Activated CD4-positive, alpha-beta T cell treated with anti-CD3 and anti-CD28 coated beads, Interleukin-2, amount 50 U/mL, for 48 hours (primary cell): ENCODE results near the gene TAGLN2.

Experiments used
- DNase-seq, 2 experiments: peaks; one replicate each; pipeline ENCODE4 v3.0.0-alpha.2; 2020

The TAGLN2 gene

GRCh38 chr1:159947942-159948341 lies 22.6 kb upstream of the TAGLN2 start:
- DNase-seq: no peak

DNA sequence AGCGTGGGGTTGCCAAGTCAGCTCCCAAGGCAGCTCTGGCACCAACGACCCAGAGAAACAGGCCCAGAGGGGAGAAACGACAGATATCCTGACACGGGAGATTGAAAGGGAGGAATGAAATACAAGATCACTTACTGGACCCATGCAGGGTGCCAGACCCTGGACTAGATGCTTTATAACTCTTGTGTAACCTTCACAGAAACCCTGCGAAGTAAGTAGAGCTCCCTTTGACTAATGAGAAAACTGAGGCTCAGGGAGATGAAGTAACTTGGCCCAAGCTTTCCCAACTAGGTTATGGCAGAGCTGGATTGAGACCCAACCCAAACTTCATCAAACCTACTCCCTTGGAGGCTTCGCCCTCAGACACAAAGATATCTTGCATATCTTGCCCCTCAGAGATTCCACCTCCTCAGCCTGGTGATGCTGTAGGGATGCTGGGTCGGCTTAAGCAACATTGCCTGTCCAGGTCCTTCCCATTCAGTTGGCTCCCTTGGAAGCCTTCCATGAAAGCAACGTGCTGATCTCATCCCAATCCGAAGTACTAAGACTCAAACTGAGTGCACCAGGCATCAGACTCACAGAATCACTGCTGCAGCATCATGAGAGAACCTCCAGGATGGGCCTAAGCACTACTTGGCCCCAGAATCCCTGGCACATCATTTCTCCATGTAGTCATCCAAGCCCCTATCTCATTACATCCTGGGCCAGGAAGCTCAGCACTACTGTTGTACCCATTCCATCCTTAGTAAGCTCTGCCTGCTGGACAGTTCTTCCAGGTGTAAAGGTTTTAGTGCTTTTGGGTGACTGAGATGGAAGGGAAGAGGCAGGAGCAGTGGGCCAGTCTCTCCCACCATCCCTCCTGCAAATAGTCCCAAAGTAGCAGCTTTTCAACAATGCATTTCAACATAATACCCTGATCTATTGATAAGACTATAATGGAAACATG lies 21.2 kb upstream of the TAGLN2 start:
- no peak for DNase-seq

- peak; percentile 59 to 66 for DNase-seq
These were observed 20.4 kb upstream of the TAGLN2 start, which contains the start of gene IGSF9 for GRCh38 chr1:159945483-159946241. TSS of gene IGSF9 (minus strand) at chr1:159945613. CDS start at chr1:159943454, 2,159 bp downstream.

GRCh38 chr1:159944623-159945455 lies 19.5 kb upstream of the TAGLN2 start:
- DNase-seq: no peak

DNA sequence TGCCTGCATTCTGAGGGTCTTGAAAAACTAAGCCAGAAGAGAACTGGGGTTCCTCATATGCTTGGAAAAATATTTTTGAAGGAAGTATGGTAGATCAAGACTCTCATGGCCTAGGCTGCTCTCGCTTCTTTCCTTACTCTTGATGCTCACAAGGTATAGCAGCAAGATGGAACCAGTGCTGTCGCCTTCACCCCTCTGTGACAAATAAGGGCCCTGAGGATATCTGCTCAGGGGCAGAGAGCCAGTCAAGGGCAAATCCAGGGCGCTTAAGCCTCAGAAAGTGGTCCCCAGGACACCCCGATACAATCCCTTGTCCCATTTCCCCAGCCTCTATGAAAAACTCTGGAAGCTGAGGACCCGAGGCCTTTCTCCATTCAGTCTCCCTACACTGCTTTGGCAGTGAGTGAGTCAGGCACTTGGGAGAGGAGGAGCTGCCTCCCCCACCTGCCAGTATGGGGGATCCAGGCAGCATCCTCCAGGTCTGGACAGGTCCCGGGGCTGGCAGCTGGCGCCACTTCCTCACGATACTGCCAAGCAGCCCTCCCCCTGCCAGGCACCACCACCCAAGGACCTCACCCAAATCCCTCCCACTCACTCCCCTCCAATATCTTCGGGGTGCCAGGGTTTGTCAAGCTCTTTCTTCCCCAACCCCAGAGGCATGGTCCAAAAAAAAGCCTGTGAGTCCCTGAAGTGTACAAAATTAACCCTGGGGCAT lies 18.8 kb upstream of the TAGLN2 start:
- no peak for DNase-seq

DNA sequence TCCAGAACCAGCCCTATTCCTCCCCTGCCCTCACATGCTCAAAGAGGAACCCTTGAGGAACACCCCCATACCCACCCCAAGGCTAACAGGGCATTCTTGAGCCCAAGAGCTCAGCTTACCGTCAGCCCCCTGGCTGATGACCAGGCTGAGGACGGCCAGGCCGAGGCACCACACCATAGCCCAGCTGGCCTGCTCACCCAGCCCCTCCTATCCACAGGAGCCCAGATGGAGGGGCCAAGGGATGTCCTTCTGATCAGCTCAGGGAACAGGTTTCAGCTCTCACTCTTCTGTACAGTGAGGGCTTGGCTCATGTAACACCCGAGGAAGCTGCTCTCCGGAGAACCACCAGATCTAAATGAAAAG lies 18.0 kb upstream of the TAGLN2 start:
- no peak for DNase-seq

- no peak for DNase-seq
These were observed 17.4 kb upstream of the TAGLN2 start for GRCh38 chr1:159942632-159943277.

DNA sequence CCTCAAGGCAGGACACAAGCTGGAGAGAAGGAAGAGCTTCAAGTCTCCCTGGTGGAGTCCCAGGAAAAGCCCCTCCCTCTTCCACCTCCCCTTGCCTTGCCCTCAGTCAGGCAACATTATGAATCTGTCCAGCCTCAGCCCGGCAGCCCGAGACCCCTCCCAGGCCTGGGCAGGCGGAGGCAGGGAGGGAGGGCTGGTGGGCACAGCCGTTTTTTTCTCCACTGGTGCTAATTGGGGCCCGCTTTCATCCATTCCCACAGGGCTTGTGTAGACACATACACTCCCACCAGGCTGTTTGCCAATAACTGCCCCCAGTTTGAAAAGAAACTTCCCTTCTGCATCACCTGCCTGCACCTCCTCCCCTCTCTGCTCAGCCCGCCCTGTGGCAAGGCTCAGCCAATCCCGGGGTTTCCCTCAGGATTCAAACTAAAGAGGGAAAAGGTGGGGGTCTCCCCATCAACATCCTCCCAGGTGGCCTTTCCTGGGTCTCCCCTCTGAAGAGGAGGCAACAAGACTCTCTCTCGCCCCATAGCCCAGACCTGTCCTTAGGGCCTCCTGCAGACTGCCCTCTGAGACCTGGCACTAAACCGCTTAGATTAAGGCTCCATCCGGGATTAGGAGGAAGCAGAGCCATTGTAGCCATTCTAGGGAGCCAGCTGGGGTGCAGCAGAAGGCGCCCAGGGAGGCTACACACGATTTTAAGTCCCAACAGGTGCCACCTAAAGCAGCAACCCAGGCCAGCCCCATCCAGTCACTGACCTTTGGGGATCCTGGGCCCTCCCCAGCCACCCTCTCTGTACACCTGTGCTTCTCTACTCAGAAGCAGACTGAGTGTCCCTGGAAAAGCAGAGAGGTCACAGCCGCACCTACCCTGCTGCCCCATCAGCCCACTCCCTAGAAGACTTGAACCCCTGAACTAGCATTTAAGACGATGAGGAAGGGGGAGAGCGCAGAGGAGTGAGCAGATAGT lies 16.6 kb upstream of the TAGLN2 start:
- no peak for DNase-seq

DNA sequence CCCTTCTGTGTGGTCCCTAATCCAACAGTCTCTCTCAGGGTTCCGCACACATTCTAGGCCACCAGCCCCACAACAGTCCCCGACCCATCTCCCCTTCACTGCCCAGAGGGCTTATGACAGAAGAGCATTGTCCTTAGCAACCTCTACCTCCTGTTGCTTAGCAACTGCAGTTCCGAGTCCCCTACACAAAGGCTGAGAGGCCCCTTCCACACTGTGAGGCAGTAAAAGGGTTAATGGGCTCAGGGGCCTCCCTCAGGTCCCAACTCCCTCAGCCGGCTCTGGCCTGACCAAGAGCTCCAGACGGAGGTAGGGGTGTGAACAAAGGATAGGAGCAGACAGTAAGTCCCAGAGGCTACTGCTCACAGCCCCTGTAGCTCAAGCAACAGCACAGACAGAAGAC lies 15.8 kb upstream of the TAGLN2 start:
- no peak for DNase-seq

DNA sequence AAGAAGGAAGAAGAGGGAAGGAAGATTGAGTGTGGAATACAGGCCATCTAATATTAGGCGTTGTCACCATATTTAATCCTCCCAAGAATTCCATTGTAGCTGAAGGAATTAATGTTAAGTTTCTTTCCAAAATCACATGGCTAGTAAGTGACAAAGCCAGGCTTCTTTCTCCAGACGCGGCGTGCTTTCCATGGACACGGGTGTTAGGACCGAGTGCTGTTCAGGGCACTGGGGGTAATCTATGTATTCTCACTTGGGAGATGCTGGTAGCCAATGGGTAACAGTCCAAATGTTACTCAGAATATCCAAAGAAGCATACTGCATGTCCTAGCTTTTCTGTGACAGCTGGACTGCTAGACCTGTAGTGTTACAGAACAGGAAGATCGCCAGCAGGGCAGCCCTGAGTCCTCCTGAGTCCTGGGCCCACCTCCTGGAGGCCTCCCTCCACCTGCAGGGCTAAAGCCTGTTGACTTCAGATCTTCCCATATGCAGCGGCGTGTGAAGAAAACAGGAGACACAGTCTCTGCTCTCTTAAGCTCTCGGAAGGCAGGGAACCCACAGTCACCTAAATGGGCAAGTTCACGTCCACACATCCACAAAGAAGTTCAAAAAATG lies 14.8 kb upstream of the TAGLN2 start:
- DNase-seq: no peak

DNA sequence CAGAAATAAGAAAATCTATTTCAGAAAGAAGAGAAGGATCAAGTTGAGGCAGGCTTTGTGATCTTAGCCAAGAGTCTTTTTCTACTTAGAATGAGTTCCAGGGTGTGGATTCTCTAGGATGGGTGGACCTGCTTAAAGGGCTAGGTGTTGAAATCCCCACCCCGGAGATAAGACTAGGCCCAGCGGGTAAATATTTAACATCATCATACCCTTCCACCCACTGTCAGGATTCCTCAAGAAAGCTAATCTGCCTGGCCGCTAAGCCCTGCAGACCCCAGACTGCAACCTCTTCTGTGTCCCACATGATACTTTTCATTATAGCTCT lies 14.3 kb upstream of the TAGLN2 start:
- no peak for DNase-seq

- DNase-seq: no peak
These were observed 13.8 kb upstream of the TAGLN2 start for GRCh38 chr1:159938905-159939677.

- DNase-seq: no peak
These were observed 13.0 kb upstream of the TAGLN2 start for GRCh38 chr1:159938211-159938852.

DNA sequence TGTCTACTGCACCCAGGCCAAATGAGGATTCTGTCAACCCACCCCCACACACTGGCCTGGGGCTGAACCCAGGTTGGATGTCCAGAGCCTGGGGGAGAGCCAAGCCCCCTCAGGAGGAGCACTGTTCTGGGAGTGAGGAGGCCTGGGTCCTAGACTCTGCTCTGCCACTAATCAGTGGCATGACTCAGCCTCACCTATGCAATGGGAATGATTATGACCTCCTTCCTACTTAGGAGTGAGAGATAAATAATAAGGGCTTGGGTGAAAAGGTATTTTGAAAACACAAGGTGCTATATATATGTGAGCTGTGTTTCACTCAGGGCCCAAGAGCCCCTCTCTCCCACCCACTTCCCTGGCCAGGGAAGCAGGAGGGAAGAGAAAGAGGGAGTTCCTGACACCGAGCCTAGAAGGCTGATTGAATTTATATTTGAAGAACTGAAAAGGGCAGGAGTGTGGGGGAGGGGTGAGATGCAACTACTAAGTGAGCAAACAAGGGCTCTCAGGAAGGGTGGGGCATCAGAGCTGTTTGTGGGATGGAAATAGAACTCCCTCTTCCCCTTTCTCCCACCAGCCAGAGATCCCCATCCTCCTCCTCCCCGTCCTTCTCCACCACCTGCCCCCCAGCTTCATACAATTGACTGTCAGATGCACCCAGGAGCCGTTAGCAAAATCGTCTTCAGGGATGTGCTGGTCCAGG lies 11.9 kb upstream of the TAGLN2 start:
- DNase-seq: no peak

- DNase-seq: peak; percentile 90 to 91
These were observed 11.1 kb upstream of the TAGLN2 start for GRCh38 chr1:159936273-159936904.

- DNase-seq: no peak
These were observed 10.5 kb upstream of the TAGLN2 start for GRCh38 chr1:159935719-159936272.

- no peak for DNase-seq
These were observed 10.0 kb upstream of the TAGLN2 start for GRCh38 chr1:159935305-159935704.
